Transverse colon (tissue), 4 donors: Measurements from ENCODE around the gene PAFAH2.

Source experiments
- EP300 ChIP-seq: sonication (generic); formaldehyde crosslinking; IDR thresholded peaks from one replicate; pipeline ENCODE4 v1.6.1; 2017; ENCODE audit warnings: antibody characterized with exemption, low read depth
- POLR2A ChIP-seq: fragments of 450-650 bp; IDR thresholded peaks from one replicate; pipeline ENCODE4 v1.6.1; 2016; ENCODE audit warnings: antibody characterized with exemption, mild to moderate bottlenecking, moderate library complexity
- POLR2AphosphoS5 ChIP-seq, 3 donors: sonication (generic); formaldehyde crosslinking; IDR thresholded peaks; one replicate each; pipeline ENCODE4 v1.6.1; 2016; ENCODE audit warnings: antibody characterized with exemption in 3 of 3
- TF ChIP-seq, protein P1 (sequence below), 5 experiments: fragments of 200-600 bp in 3 of 5; fragments of 450-650 bp in 2 of 5; sonication (generic) in 3 of 5; IDR thresholded peaks; 1 replicate in 2 of 5; 2 replicates in 3 of 5; pipeline ENCODE4 v1.5.1; 2016 to 2017; ENCODE audit warnings: antibody characterized with exemption in 5 of 5, inconsistent platforms in 3 of 5, mild to moderate bottlenecking in 2 of 5, moderate library complexity in 1 of 5

DNA sequence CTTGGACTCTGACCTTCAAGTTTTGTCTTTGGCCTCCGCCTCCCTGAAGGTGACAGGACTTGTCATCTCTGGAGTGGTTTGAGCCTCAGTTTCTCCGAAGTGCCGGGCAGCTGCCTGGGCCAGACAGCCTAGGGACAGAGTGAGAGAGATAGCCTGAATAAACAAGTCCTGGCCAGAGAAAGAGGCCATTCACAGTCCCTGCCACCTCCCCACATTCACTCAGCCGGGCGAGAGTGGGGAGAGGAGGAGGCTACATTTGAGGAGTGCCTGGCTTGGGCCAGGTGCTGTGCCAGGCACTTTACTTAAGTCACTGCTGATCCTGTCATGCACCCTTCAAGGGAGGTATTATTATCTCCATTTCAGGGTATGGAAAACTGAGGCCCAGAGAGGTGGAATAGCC is 27.2 kb upstream of the PAFAH2 start:
- TF ChIP-seq, protein P1, sequence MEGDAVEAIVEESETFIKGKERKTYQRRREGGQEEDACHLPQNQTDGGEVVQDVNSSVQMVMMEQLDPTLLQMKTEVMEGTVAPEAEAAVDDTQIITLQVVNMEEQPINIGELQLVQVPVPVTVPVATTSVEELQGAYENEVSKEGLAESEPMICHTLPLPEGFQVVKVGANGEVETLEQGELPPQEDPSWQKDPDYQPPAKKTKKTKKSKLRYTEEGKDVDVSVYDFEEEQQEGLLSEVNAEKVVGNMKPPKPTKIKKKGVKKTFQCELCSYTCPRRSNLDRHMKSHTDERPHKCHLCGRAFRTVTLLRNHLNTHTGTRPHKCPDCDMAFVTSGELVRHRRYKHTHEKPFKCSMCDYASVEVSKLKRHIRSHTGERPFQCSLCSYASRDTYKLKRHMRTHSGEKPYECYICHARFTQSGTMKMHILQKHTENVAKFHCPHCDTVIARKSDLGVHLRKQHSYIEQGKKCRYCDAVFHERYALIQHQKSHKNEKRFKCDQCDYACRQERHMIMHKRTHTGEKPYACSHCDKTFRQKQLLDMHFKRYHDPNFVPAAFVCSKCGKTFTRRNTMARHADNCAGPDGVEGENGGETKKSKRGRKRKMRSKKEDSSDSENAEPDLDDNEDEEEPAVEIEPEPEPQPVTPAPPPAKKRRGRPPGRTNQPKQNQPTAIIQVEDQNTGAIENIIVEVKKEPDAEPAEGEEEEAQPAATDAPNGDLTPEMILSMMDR (IDR thresholded peaks at IDR 0.05), result no peak
- TF ChIP-seq EP300, result no peak
- no peak for TF ChIP-seq POLR2AphosphoS5 (IDR thresholded peaks at IDR 0.05)
- no peak for TF ChIP-seq POLR2A
